ENCODE results near the gene ADRA2C.

GRCh38 chr4:3777033-3777390 lies 10.8 kb downstream of the ADRA2C start:
- no peak for TF ChIP-seq ZBTB33 (IDR thresholded peaks at IDR 0.05; ENCODE audit: extremely low read depth, insufficient replicate concordance, low read length)
- TF ChIP-seq CTCF (IDR thresholded peaks at IDR 0.05 in 2 of 3, conservative IDR thresholded peaks at IDR 0.05 in 1 of 3; ENCODE audit: borderline replicate concordance in 1 of 3, insufficient read depth in 1 of 3, low read depth in 2 of 3, low read length in 2 of 3): no peak
- no peak for TF ChIP-seq EZH2 (IDR thresholded peaks at IDR 0.05)

Data from HCT116 (cell line).